NCI-H2196 (cell line): ENCODE measurements around the gene COBL.

ENCODE experiments used
- DNase-seq: peaks from one replicate; lab custom pipeline; 2025; ENCODE audit not compliant: unreplicated experiment; lab: John Stamatoyannopoulos, UW

The COBL gene

GRCh38 chr7:51081270-51081890, 235.2 kb downstream of the COBL start:
- DNase-seq: no peak

- no peak for DNase-seq
These were observed 235.9 kb downstream of the COBL start for GRCh38 chr7:51080622-51081269.

- no peak for DNase-seq
These were observed 236.4 kb downstream of the COBL start for GRCh38 chr7:51080216-51080615.

DNA sequence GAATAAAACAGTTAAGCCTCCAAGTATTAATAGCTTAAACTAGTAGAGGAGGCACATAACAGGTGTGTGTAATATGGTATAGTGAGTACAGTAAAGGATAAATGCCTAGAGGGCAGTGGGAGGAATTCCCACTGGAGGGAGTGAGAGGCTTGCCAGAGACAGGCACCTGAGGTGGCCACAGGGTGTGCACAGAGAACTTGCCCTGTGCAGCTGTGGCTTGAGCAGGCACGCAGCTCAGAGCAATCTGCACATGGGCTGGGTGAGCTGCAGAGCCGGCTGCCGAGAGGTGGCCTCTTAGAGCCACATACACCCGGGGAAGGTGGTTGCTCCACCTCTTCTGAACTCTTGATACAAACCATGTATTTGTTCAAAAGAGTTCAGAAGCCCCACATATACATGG, 237.1 kb downstream of the COBL start:
- no peak for DNase-seq

DNA sequence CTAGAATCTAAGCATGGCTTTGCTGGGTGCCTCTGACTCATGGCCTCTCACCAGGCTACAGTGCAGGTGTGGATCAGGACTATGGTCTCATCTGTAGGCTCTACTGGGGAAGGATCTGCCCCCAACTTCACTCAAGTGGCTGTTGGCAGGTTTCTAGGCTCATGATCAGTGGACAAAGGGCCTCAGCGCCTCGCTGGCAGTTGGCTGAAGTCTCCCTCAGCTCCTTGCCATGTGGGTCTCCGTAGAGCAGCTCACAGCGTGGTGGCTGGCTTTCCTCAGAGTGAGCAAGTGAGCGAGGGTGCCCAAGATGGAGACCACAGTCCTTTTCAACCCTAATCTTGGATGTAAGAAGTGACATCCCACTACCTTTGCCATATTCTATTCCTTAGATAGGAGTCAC, 238.0 kb downstream of the COBL start:
- DNase-seq: no peak

- DNase-seq: no peak
These were observed 238.6 kb downstream of the COBL start for GRCh38 chr7:51077987-51078370.

- no peak for DNase-seq
These were observed 239.2 kb downstream of the COBL start for GRCh38 chr7:51077316-51077986.

GRCh38 chr7:51075681-51076580, 240.7 kb downstream of the COBL start:
- DNase-seq: no peak

- no peak for DNase-seq
These were observed 243.4 kb downstream of the COBL start for GRCh38 chr7:51073171-51073570.

DNA sequence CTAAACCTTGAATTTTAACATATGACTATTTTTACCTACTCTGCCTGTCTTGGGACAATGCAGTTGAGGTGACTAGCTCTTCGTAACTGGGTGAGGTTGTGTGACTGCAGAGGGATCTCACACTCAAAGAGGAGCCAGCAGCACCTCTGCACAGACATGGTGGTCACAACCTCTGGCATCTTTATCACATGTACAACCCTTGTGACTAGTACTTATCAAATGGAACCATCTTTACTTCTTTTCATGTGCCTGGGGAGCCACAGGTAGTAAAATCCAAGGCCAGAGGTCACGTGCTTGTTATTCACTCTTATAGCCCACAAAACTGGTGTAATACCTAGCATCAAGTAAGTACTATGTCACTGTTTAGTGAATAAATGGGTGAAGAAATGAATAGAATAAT, 244.3 kb downstream of the COBL start:
- no peak for DNase-seq

- DNase-seq: no peak
These were observed 245.2 kb downstream of the COBL start for GRCh38 chr7:51071427-51071826.

DNA sequence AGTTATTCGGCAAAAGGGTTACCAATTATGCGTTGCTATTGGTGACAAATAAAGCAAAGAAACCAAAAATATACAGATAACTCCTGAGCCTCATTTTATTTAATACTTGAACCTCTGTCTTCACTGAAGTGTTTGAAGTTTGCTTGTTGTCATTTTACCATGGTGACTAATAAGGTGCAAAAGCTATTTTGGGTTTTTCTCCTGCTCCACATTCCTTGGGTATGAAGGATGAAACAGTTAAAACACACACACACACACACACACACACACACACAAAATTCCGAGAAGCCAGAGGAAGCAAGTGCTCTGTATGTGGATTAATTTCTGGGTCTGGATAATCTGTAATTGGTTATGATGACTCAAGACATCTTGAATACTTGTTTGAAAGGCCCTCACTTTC, 246.5 kb downstream of the COBL start:
- no peak for DNase-seq

- DNase-seq: peak; percentile 24
These were observed 247.1 kb downstream of the COBL start for GRCh38 chr7:51069411-51070083.

DNA sequence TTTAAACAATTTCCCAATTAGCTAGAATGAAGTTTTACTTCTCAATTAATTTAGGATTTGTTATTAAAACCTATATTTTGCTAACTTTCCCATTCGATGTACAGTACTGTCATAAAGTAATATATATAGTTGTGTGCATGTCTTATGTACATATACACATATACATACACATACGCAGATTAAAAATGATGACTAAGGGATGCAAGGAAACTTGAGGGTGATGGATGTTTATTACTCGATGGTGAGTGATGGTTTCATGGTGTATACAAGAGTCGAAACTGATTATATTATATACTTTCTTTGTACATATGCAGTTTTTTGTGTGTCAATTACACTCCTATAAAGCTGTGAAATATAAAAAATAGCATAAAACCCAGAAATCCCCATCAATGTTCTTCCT, 248.2 kb downstream of the COBL start:
- no peak for DNase-seq

DNA sequence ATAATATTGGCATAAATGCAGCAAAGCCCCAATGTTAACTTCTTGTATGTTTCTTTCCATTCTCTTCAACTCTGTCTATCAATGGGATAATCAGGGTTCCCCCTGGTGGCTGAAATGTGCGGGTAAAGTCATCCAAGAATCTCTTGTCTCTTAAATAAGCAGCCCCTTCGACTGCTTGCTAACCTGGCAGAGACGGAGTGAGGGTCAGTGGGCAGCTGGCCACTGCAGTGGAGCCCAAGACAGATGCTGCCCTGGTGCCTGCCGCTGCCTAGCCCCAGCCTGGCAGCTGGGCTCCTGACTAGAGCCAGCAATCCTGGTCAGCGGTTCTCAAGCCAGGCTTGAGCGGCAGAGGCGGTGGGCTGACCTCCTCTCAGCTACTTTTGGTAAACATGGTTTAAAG, 248.9 kb downstream of the COBL start:
- peak; percentile 66 for DNase-seq

- DNase-seq: no peak
These were observed 249.4 kb downstream of the COBL start for GRCh38 chr7:51067258-51067657.

GRCh38 chr7:51066405-51066882, 250.2 kb downstream of the COBL start:
- DNase-seq: no peak

DNA sequence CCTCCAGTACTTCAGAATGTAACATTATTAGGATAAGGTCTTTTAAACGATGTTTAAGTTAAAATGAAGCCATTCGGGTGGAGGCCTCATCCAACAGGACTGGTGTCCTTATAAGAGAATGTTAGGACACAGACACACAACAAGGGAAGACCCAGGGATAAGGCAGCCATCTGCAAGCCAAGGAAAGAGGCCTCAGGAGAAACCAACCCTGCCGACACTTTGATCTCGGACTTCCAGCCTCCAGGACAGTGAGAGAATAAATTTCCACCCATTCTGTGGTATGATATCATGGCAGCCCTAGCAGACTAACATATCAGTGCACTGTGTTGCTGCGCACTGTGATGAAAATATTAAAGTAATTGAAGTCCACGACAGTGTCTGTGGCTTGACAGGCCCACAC, 250.8 kb downstream of the COBL start:
- DNase-seq: no peak

- DNase-seq: no peak
These were observed 251.9 kb downstream of the COBL start for GRCh38 chr7:51064688-51065087.

DNA sequence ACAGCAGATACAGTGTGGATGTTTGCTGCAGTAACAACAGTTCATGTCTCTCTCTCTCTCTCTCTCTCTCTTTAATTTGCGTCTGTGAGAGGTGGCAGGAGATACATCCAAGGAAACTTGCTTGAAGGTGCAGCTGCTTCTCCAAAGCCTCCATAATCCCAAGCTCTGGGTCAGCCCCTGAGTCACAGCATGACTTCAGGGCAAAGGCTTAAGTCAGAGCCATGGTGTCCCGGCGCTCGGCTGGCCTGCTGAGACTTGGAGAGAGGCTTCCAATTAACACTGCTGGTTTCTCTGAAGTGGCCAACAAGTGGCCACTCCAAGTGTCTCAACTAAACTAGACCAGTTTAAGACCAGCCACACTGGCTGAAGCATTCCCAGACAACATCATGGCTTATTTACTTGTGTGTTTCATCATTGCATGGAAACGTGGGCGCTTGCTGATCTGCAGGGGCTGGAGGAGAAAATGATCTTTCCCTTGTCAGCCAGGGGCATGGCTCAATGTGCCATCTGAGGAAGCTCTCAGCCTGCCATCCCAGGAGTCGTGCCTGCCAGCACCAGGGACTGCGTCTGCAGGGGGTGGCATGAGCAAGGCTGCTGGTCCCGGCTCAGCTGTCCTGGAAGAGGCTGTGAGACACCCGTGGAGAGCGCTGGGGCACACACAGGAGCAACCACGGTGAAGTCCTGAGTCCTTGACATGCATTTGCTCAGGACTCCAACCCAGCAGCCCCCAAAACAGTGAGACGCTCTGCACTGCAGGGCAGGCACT, 254.2 kb downstream of the COBL start:
- DNase-seq: peak; percentile 45
